T-helper 9 cell (primary cell): ENCODE results near the gene DHX15.
"Not testable (repeated sequence)": the region's sequence is repeated elsewhere in the genome, so short reads cannot be mapped to it uniquely, and the experiment has no call there.

Experiments used
- DNase-seq: peaks from one replicate; pipeline ENCODE4 v3.0.0-alpha.2; 2020

The DHX15 gene

GRCh38 chr4:24537025-24537424 lies 47.3 kb downstream of the DHX15 start:
- DNase-seq = no peak

DNA sequence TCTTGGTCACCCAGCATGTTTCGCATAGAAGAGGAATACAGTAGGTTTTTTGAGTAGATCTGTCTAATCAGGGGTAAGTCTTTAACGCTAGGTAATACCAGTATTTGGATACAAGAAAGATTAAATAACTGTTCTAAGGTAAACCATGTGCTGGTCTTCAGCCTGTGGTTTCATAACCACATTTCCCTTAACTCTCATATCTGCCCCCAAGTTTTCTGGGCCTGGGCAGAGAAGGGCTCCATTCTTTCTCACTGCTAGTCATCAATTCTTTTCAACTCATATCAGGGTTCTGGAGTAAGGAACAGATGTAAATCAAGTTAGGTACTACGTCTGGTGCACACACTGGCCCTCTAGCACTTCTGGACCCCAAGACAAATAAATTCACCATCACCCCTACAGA lies 49.0 kb downstream of the DHX15 start:
- DNase-seq = no peak

DNA sequence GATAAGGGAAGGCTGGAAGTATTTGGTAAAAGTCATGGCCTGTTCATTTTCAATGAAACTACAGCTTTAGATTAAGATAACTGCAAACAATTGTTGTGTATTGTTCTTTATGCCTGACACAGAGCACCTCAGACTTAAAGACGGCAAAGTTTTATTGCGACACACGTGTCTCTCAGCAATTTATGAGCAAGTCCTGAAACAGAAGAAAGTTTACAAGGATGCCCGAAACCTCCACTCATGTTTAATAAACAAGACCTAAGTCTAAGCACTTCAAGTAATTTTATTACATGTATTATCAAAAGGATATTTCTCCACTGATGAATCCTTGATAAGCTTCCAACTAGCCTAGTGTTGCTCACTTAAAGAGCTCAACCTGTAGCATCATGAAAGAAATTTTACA lies 51.0 kb downstream of the DHX15 start:
- no peak for DNase-seq

- DNase-seq = no peak
Observed at GRCh38 chr4:24529555-24529954, 54.8 kb downstream of the DHX15 start.

DNA sequence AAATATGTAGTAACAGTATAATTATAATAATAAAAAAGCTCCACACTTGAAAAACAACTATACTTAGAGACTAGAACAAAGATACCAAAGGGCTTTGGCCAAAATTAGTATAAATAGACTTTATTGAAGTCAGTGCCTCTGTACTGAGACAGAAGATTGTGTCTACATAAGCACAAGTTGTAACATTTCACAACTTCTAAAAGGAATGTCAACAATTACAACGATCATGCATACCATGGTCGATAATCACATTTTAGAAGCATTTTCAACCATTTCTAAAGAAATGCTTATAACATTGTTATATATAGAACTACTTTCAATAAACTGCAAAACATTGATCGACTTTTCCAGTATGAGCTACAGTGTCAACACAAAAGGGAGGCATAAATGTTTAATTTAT lies 57.0 kb downstream of the DHX15 start:
- DNase-seq = no peak

GRCh38 chr4:24521544-24521943 lies 62.8 kb downstream of the DHX15 start:
- no peak for DNase-seq

DNA sequence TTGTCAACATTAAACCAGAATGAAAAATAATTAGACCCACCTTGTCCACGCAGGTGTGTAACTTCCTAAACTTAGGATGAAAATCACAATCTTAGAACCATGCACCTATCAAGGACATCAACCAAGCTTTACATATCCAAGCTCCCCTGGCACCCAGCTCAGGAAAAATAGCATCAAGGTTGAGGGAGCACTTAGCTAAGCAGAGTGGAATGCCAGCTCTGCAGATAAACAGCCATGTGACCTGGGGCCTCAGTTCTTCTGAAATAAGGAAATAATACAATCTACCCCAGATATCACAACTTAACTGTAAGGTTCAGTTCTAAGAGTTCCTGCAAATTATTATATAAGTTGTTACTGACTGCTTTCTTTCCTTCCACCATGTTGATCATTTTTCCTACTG lies 64.7 kb downstream of the DHX15 start:
- DNase-seq = no peak

GRCh38 chr4:24517676-24518075 lies 66.7 kb downstream of the DHX15 start:
- DNase-seq = no peak

DNA sequence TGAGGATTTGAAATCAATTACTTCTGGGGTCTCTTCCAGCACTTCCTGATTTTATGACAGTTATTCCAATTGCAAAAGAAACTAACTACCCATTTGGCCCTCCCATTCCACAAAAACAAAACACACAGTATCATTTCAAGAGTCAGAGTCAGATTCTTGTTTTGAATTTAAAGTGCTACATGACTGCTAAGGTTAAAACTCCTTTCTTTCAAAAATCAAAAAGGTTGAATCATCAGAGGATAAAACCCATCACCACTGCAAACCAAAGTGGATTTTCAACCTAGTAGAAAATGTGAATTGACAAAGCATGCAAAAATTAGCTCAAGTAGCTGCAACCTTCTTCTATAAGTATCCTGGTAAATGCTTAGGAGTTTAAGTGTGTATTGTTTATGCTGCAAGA lies 67.4 kb downstream of the DHX15 start:
- no peak for DNase-seq

DNA sequence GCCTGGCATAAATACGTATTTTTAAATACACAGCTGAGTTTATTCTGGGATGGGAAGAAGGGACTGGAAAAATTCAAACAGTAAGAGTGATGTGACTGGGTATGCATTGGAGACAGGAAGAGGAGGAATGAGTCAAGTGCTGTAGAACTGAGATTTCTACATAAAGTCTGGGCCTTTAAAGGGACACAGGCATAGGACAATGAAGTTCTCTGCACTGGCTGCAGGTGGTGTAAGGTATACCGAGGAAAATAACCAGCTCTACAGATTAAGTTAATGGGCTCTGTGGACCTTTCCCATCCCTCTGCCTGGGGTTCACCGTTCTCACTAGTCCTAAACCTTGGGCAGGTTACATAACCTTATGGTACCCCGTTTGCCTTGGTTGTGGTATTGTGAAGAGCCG lies 68.7 kb downstream of the DHX15 start:
- DNase-seq = no peak

DNA sequence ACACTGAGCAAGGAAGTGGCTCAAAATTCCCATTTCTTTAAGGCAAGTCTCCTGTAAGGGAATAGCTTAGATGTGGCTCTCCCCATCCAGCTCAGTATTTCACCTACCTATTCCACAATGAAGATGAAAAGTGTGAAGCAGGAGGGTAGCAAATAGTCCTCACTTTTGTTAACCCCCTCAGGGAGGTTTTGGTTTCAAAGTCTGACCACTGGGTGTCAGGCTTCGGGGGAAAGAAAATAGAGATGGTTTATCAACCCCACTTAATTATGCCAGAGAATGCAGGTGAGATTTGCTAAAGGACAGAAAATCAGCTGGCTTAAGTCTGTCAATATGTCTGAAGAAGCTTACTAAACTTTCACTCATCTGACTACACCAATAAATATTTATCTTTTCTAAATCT lies 69.5 kb downstream of the DHX15 start:
- DNase-seq = no peak

DNA sequence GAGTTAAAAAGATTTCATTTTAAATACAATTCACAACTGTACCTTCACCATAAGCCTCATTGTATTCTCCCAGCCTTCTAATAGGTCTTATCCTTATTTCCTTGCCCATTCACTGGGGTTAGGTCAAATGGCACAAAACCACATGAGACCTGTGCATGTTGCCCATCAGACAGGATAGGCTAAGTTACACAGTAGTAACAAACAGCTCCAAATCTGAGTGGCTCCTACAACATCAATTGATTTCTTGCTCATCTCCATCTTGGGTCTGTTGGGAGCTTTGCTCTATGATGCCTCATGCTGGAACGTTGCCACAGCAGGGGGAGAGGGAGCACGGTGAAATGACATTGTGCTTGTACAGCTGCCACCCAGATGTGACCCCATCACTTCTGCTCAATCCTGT lies 70.6 kb downstream of the DHX15 start:
- DNase-seq = no peak

DNA sequence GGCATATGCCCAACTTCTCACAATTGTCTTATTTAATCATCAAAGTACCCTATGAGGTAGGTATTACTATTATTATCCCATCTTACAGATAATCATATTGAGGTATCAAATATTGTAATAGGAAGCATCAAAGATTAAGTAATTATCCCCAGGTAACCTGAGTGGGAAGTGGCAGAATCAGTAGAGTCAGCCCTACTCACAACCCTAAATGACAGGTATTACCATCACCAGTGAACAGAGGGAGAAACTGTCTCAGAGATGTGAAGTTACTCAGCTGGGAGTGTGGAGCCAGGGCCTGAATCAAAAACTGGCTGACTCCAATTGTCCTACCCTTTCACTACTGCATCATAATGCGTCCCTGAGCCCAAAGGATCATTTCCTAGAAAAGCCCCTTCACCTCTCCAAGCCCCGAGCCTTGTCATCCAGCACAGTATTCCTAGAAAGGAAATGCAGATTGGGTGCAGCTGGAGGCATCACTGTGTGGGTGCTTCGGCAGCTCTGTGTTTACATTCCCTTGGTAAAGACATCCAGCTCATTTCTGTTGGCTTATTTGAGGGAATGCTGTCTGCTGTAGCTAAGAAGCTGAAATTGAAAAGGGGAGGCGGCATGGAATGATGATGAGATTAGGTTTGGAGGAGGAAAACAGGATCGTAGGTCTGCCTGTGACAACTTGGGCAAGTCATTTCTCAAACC lies 72.8 kb downstream of the DHX15 start:
- DNase-seq = no peak

GRCh38 chr4:24510091-24510490 lies 74.3 kb downstream of the DHX15 start:
- DNase-seq = no peak

GRCh38 chr4:24508541-24508940 lies 75.8 kb downstream of the DHX15 start:
- DNase-seq = no peak

GRCh38 chr4:24507439-24507838 lies 76.9 kb downstream of the DHX15 start:
- DNase-seq = no peak

DNA sequence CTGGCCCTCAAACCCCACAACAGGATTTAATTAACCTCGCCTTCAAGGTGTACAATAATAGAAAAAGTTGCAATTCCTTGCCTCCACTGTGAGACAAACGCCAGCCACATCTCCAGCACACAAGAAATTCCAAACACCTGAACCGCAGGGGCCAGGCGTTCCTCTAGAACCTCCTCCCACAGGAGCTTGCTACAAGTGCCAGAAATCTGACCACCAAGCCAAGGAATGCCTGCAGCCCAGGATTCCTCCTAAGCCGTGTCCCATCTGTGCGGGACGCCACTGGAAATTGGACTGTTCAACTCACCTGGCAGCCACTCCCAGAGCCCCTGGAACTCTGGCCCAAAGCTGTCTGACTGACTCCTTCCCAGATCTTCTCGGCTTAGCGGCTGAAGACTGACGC lies 81.3 kb downstream of the DHX15 start:
- not testable (repeated sequence) for DNase-seq

DNA sequence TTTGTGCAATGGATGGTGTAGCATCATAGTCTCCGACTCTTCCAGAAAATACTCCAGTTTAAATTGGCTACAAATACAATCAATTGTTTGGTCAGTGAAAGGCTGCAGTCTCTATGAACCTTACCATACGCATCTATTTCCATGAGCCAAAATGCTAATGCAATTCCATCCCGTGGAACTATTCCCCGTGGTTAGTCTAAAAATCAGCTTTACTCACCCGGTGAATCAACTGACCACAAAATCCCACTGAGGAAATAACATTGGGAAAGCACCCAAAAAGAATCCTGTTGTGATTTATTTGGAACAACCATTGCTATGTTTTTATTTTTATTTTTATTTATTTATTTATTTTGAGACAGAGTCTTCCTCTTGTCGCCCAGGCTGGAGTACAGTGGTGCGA lies 87.1 kb downstream of the DHX15 start:
- DNase-seq = no peak

- no peak for DNase-seq
Observed at GRCh38 chr4:24496597-24496996, 87.8 kb downstream of the DHX15 start.

DNA sequence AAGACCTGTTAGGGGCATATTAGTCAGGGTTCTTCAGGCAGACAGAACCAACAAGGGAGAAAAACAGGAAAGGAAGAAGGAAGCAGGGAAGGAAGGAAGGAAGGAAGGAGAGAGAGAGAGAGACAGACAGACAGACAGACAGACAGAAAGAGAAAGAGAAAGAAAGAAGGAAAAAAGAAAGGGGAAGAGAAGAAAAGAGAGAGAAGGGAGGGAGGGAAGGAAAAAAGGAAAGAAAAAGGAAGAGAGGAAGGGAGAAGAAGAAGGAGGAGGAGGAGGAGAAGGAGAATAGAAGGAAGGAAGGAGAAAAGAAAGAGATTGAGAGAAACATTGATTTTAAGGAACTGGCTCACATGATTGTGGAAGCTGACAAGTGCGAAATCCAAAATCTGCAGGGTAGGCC lies 89.0 kb downstream of the DHX15 start:
- no peak for DNase-seq

- DNase-seq = no peak
Observed at GRCh38 chr4:24489870-24490269, 94.5 kb downstream of the DHX15 start.

GRCh38 chr4:24488399-24489164 lies 95.8 kb downstream of the DHX15 start:
- peak; percentile 33 for DNase-seq

GRCh38 chr4:24482871-24483270 lies 101.5 kb downstream of the DHX15 start:
- DNase-seq = no peak

DNA sequence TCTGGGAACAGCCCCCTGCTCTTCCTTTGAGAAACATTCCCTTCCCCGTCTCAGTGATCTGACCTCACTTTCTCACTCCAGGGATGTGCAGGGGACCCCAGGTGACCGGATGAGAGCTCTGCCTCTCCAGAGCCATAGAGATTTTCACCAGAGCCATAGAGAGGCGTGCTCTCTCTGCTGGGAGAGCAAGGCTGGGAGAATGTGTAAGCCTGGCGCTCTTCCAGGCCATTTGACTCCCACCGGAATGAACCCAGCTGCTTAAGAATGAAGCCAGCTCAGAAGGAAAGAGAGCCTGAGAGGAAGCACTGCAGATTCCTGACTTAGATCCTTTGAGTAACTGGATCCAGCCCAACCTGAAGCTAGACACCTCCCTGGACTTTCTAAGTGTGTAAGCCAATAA lies 106.4 kb downstream of the DHX15 start:
- no peak for DNase-seq
